Loucy (cell line): ENCODE measurements around the gene SNAP23.

Experiments used
- EZH2phosphoT487 ChIP-seq: fragments of 200-600 bp; IDR thresholded peaks from 2 replicates; pipeline ENCODE4 v1.6.1; 2018; ENCODE audit warnings: antibody characterized with exemption, mild to moderate bottlenecking, moderate library complexity, borderline replicate concordance
- TF ChIP-seq, protein P1 (sequence below): fragments of 200-600 bp; sonication (generic); conservative IDR thresholded peaks from 2 replicates; pipeline ENCODE4 v1.5.1; 2014; ENCODE audit warnings: mild to moderate bottlenecking, antibody characterized with exemption, low read length

DNA sequence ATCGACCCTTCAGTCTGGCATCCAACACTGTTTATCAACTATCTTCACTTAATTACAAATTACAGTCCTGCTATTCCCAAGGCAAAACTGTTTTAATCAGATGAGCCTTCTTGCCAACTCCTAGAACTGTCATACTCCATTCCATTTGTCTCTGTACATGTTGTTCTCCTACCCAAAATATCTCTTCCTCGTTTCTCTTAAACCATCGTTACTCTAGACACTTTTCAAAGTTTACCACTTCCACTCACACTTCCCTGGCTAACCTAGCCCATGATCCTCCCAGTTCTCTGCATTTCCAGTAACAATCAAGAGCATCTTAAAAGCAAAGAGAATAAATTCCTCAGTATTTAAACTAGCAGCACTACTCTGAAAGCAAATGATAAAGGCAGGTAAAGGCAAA is 24.4 kb upstream of the SNAP23 start:
- TF ChIP-seq, protein P1, sequence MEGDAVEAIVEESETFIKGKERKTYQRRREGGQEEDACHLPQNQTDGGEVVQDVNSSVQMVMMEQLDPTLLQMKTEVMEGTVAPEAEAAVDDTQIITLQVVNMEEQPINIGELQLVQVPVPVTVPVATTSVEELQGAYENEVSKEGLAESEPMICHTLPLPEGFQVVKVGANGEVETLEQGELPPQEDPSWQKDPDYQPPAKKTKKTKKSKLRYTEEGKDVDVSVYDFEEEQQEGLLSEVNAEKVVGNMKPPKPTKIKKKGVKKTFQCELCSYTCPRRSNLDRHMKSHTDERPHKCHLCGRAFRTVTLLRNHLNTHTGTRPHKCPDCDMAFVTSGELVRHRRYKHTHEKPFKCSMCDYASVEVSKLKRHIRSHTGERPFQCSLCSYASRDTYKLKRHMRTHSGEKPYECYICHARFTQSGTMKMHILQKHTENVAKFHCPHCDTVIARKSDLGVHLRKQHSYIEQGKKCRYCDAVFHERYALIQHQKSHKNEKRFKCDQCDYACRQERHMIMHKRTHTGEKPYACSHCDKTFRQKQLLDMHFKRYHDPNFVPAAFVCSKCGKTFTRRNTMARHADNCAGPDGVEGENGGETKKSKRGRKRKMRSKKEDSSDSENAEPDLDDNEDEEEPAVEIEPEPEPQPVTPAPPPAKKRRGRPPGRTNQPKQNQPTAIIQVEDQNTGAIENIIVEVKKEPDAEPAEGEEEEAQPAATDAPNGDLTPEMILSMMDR = no peak
- no peak for TF ChIP-seq EZH2phosphoT487
